ENCODE results near the gene BCAP31. TPM values are rescaled to one million over a fixed set of nuclear protein-coding genes. Genes with fewer than 3 reads are reported as not detected.
A peak's percentile ranks its signal among the peaks of the same experiment; 100 is the strongest.
"Not testable (repeated sequence)": the region's sequence is repeated elsewhere in the genome, so short reads cannot be mapped to it uniquely, and the experiment has no call there.

The BCAP31 gene
- total RNA-seq, 1 experiment from 2014 or later: 138 TPM

DNA sequence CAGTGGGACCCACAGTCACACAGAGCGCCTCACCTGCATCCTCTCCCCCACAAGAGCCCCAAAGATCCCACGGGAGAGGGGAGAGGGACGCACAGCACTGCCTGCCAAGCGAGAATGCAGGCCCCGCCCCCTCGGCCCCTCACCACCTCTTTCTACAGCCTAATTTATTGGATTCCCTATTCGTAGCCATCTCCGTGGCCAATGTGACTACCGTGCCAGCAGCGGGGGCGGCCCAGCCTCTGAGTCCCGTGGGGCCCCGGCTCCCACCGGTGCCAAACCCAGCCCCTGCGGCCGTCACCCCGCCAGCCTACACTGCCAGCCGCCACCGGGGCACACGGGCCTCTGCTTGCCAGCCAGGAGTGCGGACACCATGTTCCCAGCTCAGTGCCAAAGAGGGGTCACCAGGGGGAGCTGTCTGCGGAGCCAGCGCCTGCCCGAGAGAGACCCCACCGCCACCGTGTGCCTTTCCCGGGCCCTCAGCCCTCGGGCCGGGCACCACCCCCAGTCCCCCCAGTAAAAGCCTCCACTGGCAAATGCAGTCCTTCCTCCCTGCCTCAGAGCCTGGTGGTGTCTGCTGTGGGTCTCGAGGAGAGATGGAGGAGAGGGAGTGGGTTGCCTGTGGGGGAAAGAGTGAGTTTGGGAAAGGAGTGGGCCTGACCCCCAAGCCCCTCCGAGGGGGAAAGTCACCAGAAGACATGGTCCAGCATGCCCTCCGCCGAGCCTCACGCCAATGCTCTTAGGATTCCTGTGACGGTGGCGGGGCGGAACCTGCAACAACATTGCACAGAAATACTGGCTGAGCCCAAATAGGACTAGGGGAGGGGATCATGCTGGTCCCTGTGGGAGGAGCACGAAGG, 20.3 kb upstream of the BCAP31 start:
- TF ChIP-seq, protein P1, sequence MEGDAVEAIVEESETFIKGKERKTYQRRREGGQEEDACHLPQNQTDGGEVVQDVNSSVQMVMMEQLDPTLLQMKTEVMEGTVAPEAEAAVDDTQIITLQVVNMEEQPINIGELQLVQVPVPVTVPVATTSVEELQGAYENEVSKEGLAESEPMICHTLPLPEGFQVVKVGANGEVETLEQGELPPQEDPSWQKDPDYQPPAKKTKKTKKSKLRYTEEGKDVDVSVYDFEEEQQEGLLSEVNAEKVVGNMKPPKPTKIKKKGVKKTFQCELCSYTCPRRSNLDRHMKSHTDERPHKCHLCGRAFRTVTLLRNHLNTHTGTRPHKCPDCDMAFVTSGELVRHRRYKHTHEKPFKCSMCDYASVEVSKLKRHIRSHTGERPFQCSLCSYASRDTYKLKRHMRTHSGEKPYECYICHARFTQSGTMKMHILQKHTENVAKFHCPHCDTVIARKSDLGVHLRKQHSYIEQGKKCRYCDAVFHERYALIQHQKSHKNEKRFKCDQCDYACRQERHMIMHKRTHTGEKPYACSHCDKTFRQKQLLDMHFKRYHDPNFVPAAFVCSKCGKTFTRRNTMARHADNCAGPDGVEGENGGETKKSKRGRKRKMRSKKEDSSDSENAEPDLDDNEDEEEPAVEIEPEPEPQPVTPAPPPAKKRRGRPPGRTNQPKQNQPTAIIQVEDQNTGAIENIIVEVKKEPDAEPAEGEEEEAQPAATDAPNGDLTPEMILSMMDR (conservative IDR thresholded peaks at IDR 0.05): peak; percentile 59
- Histone ChIP-seq H3K23me2 (ENCODE audit: insufficient read length, low read depth, low read length, poor library complexity, severe bottlenecking) (peaks cover 7% of the 10 kb centered on the region), H3T11ph (ENCODE audit: low read length) (no peak overlapping the region), H2BK12ac (ENCODE audit: insufficient read length, low read depth, low read length) (no peak overlapping the region), H3K23ac (ENCODE audit: insufficient read length, low read depth, low read length) (no peak overlapping the region), H2BK15ac (ENCODE audit: low read depth, low read length) (no peak overlapping the region), H3K14ac (ENCODE audit: insufficient read depth, low read length) (no peak overlapping the region), H4K5ac (ENCODE audit: insufficient read length, low read depth, low read length) (no peak overlapping the region), H3K79me1 (ENCODE audit: insufficient read depth, low read depth, low read length, poor library complexity, severe bottlenecking) (no peaks in the 10 kb centered on the region), H3K4me1 (ENCODE audit: insufficient read depth, low read length) (no peaks in the 10 kb centered on the region), H3K4ac (ENCODE audit: low read depth, low read length) (no peak overlapping the region), H3K56ac (ENCODE audit: insufficient read length, low read depth, low read length) (no peak overlapping the region), H2BK20ac (ENCODE audit: low read depth, low read length, poor library complexity, severe bottlenecking) (no peak overlapping the region), H2AFZ (ENCODE audit: low read length) (no peak overlapping the region), H2BK120ac (ENCODE audit: low read depth, low read length, poor library complexity, severe bottlenecking) (no peak overlapping the region), H2AK5ac (ENCODE audit: insufficient read length, low read length) (no peak overlapping the region), H3K18ac (ENCODE audit: insufficient read length, low read depth, low read length) (no peak overlapping the region), H3K79me2 (ENCODE audit: insufficient read depth, low read length) (no peaks in the 10 kb centered on the region), H4K8ac (replicated peaks; ENCODE audit: insufficient read length, low read depth, low read length) (no peak overlapping the region), H3K4me2 (ENCODE audit: insufficient read depth, insufficient read length, low read length) (peak overlapping the region; percentile 73), H4K91ac (ENCODE audit: insufficient read length, low read depth, low read length) (no peak overlapping the region), H4K20me1 (ENCODE audit: control insufficient read depth, insufficient read depth, insufficient read length) (no peaks in the 10 kb centered on the region), H3K27me3 (ENCODE audit: insufficient read depth, low read length) (no peaks in the 10 kb centered on the region), H2BK5ac (ENCODE audit: insufficient read length, low read length) (no peak overlapping the region), H3K27ac (ENCODE audit: insufficient read length, low read depth, low read length) (no peak overlapping the region), H3K9me3 (ENCODE audit: control insufficient read depth, low read depth, low read length) (peaks cover under 1% of the 10 kb centered on the region), H3K9ac (ENCODE audit: extremely low read depth, insufficient read length, low read length) (no peak overlapping the region)
- Mint-ChIP-seq H3K36me3 (ENCODE audit: insufficient read depth in 1 of 3, low read depth in 3 of 3) (peaks cover 1 to 8% (median 4%) of the 10 kb centered on the region in 3 experiments; a peak in 4 of 7 replicates), H3K27ac (no peak overlapping the region), H3K4me3 (peak overlapping the region; percentile 59 to 76), H3K27me3 (ENCODE audit: low read depth) (peaks cover 10% of the 10 kb centered on the region), H3K4me1 (peaks cover 0 to 4% of the 10 kb centered on the region in 2 experiments; a peak in 2 of 4 replicates), H3K9me3 (peaks cover 57 to 78% of the 10 kb centered on the region in 2 experiments)
- WGBS (ENCODE audit: extremely low coverage, insufficient read length, low lambda C conversion rate): no CpG with 5 or more reads among the region's 38 CpGs
- peak; percentile 76 for DNase-seq

DNA sequence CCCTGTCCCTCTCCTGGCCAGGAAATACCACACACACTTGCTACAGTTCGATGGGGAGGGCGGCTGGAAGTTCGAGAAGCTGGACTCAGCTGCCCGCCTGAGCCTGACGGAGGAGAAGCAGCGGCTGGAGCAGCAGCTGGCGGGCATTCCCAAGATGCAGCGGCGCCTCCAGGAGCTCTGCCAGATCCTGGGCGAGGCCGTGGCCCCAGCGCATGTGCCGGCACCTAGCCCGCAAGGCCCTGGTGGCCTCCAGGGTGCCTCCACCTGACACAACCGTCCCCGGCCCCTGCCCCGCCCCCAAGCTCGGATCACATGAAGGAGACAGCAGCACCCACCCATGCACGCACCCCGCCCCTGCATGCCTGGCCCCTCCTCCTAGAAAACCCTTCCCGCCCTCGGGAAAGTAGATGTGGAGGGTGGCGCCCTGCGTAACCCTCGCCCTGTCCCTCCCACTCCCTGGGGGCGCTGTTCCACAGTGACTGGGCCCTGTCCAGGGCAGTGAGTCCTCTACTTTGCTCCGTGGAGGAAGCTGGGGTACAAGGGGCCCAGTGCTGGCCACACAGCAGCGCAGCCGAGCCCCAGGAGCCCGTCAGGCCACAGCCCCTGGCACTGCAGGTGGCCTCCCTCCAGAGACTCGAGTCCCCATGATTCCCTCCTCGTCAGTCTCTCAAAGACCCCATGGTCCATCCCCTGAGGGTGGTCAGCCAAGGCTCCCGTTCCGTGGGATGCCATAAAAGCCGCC, 19.5 kb upstream of the BCAP31 start:
- not testable (repeated sequence) for H3K14ac ChIP-seq (ENCODE audit: insufficient read depth, low read length); H3K9me3 ChIP-seq (ENCODE audit: control insufficient read depth, low read depth, low read length); H4K20me1 ChIP-seq (ENCODE audit: control insufficient read depth, insufficient read depth, insufficient read length); H3K27me3 Mint-ChIP-seq (ENCODE audit: low read depth); H4K91ac ChIP-seq (ENCODE audit: insufficient read length, low read depth, low read length); H3T11ph ChIP-seq (ENCODE audit: low read length); H3K27ac ChIP-seq (ENCODE audit: insufficient read length, low read depth, low read length); H3K79me2 ChIP-seq (ENCODE audit: insufficient read depth, low read length); H3K4me1 Mint-ChIP-seq; H3K27me3 ChIP-seq (ENCODE audit: insufficient read depth, low read length); H3K23ac ChIP-seq (ENCODE audit: insufficient read length, low read depth, low read length); H3K56ac ChIP-seq (ENCODE audit: insufficient read length, low read depth, low read length); H2BK12ac ChIP-seq (ENCODE audit: insufficient read length, low read depth, low read length); H3K27ac Mint-ChIP-seq; H3K4ac ChIP-seq (ENCODE audit: low read depth, low read length); H3K79me1 ChIP-seq (ENCODE audit: insufficient read depth, low read depth, low read length, poor library complexity, severe bottlenecking); H2BK20ac ChIP-seq (ENCODE audit: low read depth, low read length, poor library complexity, severe bottlenecking); H3K9ac ChIP-seq (ENCODE audit: extremely low read depth, insufficient read length, low read length); H2BK5ac ChIP-seq (ENCODE audit: insufficient read length, low read length); H2AK5ac ChIP-seq (ENCODE audit: insufficient read length, low read length); H3K23me2 ChIP-seq (ENCODE audit: insufficient read length, low read depth, low read length, poor library complexity, severe bottlenecking); H2AFZ ChIP-seq (ENCODE audit: low read length); H3K4me1 ChIP-seq (ENCODE audit: insufficient read depth, low read length); H4K5ac ChIP-seq (ENCODE audit: insufficient read length, low read depth, low read length); H4K8ac ChIP-seq (replicated peaks; ENCODE audit: insufficient read length, low read depth, low read length); H2BK15ac ChIP-seq (ENCODE audit: low read depth, low read length); H2BK120ac ChIP-seq (ENCODE audit: low read depth, low read length, poor library complexity, severe bottlenecking); H3K18ac ChIP-seq (ENCODE audit: insufficient read length, low read depth, low read length)
- H3K9me3 Mint-ChIP-seq: peaks cover 59 to 78% of the 10 kb centered on the region in 2 experiments
- DNase-seq: peak; percentile 87
- peaks cover 0 to 11% (median 4%) of the 10 kb centered on the region in 3 experiments; a peak in 4 of 7 replicates for H3K36me3 Mint-ChIP-seq (ENCODE audit: insufficient read depth in 1 of 3, low read depth in 3 of 3)
- peak overlapping the region; percentile 59 to 76 for H3K4me3 Mint-ChIP-seq
- WGBS (ENCODE audit: extremely low coverage, insufficient read length, low lambda C conversion rate): no CpG with 5 or more reads among the region's 35 CpGs
- H3K4me2 ChIP-seq (ENCODE audit: insufficient read depth, insufficient read length, low read length): peak overlapping the region; percentile 73
